Loucy (cell line): ENCODE measurements around the gene TENM3.

Source experiments
- CTCF ChIP-seq: fragments of 200-600 bp; sonication (generic); conservative IDR thresholded peaks from 2 replicates; pipeline ENCODE4 v1.5.1; 2014; ENCODE audit warnings: mild to moderate bottlenecking, antibody characterized with exemption, low read length
- EZH2phosphoT487 ChIP-seq: fragments of 200-600 bp; IDR thresholded peaks from 2 replicates; pipeline ENCODE4 v1.6.1; 2018; ENCODE audit warnings: antibody characterized with exemption, mild to moderate bottlenecking, moderate library complexity, borderline replicate concordance

- no peak for TF ChIP-seq CTCF
- no peak for TF ChIP-seq EZH2phosphoT487
Measured at GRCh38 chr4:182491719-182492118, 248.5 kb downstream of the TENM3 start.
